Bone marrow (tissue), 2 donors: ENCODE data around the gene ARHGEF1.
A peak's percentile ranks its signal among the peaks of the same experiment; 100 is the strongest.
"Not testable (repeated sequence)": the region's sequence is repeated elsewhere in the genome, so short reads cannot be mapped to it uniquely, and the experiment has no call there.

ENCODE experiments used
- DNase-seq, 2 donors: peaks; one replicate each; lab custom pipeline; 2025; lab: John Stamatoyannopoulos, UW

The ARHGEF1 gene

DNA sequence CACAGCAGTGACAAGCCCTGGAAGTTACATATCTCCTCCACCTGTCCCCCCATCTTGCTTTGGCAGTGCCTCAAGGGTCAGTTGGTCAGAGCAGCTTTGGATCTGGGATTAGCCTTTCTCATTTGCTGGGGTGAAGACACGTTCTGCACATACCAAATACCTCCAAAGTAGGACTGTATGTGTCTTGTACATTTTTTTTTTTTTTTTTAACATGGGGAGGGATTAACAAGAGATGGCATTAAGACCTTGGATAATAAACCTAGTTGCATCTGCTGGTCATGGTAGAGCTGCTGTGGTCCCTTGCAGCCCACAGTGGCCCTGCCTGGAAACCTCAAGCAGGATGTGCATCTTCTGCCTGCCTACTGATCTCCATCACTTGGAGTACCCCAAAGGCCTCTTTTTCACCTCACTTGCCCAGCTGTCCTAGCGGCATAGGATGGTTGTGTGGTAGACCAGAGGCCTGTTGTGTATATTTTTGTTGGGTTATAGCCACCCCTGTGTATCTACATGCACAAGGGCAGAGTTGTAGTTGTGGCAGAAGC lies 20.5 kb upstream of the ARHGEF1 start:
- DNase-seq = no peak

GRCh38 chr19:41863209-41863931 lies 19.6 kb upstream of the ARHGEF1 start:
- DNase-seq = no peak

- no peak for DNase-seq
Observed at GRCh38 chr19:41864374-41864773, 18.6 kb upstream of the ARHGEF1 start.

DNA sequence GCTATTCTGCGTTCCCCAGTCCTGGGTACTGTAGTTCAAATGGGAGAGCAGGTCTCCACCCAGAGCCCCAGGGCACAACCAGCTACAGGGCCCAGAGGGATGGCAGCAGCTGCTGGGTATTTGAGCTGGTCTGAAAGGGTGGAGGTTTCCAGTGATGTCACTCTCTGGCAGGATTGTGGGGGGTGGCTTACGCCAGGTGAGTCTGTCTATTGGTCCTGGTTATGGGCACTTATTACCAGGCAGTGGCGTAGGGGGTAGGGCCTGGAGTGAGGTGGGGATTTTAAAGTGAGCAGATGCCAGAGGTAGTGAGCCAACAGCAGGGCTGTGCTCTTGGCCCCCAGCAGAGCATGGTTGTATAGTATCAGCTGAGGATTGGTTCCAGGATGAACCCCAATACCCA lies 16.7 kb upstream of the ARHGEF1 start:
- DNase-seq = no peak

DNA sequence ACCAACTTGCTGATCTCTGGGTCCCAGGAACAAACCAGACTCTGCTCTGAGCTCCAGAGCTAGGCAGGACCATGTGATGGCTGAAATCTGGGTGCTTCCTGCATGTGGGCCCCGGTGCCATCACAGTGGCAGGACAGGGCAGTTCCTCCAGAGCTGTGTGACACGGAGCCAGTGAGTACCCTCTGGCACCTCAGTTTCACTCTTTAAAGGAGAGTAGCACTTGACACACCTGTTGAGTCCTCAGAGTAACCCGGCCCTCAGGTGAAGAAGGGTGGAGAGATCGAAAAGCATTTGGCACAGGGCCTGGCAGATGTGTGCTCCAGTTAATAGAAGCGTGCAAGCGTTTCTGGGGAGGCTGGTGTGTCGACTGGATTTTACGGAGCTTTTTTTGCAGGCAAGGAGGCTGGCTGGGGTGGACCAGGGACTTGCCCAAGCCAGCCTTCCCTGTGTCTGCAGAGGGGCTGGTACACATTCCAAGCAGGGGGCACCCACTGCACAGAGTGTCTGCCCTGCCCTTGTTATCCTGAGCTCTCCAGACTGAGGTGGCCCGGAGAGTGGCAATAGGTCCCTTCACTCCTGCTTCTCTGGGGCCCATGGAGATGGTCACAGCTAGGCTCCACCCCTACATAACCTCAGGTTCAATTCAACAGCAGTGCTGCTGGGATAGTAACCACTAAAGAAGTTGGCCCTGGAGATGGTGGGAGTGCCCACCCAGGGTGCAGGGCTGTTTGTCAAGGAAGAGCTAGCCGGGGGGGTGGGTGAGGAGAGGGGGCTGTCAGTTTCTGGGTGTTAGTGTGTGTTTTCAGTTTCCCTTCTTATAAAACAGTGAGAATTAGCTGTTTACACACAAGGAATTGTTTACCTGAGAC lies 14.6 kb upstream of the ARHGEF1 start:
- no peak for DNase-seq

- no peak for DNase-seq
Observed at GRCh38 chr19:41868989-41869300, 14.0 kb upstream of the ARHGEF1 start.

- DNase-seq = no peak
Observed at GRCh38 chr19:41869374-41869955, 13.5 kb upstream of the ARHGEF1 start.

DNA sequence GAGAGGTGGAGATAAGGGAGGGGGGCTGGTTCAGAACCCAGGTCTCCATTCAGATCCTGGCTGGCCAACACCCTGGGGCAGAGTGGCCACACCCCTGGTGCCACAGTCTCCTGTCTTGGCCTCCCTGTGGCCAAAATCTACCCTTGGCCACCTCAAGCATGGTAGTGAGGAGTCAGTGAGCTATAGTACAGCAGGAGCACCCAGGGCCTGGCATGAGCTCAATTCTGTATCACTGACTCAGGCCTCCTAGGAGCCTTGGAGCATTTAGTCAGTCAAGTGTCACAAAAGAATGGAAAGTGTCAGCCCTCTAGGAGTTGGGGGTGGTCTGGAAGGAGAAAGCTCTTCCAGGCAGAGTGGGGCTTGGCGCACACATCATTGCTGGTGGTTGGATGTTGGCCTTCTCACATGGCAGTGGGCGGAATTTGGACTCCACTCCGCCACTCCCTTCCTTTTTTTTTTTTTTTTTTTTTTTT lies 12.5 kb upstream of the ARHGEF1 start:
- DNase-seq = no peak

DNA sequence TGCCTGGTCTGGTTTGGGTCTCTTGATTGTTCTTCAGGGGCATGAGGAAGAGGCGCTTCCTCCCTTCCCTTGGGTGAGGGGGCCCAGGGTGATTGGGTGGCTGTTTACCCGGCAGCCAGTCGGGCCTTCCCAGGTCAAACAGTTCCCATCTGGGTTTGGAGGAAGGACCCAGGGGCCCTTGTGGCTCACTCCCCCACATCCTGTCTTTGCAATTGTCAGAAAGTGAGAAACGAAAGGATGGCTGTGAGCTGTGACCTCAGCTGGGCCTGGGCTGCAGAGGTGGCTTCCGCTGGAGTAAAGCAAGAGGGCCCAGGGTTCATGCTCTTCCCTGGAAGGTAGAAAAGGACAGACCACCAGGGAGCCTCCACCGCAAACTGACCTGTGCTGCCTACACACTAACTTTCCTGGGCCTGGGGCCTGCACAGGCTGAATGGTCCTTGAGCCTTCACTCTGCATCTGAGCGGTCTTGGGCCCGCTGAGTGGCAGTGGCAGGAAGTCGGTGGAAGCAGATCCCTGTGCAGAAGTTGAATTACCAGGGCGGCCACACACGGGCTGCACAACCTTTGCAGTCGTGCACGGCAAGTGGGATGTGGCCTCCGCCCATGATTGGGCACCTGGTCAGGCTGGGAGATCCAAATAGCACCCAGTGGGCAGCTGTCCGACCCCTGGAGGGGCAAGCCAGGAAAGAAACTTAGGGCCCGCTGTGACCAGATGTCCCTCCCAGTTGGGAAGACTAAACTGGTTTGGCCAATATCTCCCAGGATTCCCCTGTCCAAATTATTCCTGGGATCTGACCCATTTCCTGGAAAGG lies 11.2 kb upstream of the ARHGEF1 start:
- DNase-seq = peak in 1 of 2 donors; percentile 83

GRCh38 chr19:41872384-41872774 lies 10.6 kb upstream of the ARHGEF1 start:
- DNase-seq = no peak

DNA sequence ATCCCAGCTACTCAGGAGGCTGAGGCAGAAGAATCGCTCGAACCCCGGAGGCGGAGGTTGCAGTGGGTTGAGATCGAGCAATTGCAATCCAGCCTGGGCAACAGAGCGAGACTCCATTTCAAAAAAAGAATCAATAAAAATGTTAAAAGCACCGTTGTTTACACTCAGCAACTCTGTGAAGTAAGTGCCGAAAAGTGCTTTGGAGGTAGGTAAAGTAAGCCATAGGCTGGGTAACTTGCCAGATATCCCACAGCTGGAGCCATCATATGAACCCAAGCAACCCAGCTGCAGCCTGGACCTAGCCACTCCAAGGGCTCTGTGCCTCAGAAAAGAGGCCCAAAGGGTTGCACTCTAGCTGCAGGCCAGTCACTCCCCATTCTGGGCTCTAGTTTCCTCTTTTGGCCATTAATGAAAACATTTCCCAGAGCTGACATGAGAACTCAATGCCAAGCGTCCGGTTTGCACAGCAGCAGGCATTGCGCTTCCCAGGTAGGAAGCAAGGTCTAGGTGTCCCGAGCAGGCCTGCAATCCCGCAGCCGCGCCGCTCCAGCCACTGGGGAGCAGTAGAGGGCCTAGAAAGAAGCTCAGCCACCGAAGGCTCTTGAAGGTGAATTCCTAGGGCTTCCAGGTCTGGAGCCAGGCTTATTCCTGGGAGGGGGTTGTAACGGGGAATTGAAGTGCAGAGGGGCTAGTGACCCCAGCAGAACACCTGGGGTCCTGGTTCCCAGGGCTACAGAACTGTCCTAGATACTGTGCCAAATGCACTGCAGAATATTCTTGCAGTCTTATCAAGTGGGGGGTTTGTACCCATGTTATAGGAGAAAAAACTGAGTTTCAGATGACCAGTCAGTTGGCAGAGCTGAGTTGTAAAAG lies 10.0 kb upstream of the ARHGEF1 start:
- peak; percentile 12 to 38 for DNase-seq

DNA sequence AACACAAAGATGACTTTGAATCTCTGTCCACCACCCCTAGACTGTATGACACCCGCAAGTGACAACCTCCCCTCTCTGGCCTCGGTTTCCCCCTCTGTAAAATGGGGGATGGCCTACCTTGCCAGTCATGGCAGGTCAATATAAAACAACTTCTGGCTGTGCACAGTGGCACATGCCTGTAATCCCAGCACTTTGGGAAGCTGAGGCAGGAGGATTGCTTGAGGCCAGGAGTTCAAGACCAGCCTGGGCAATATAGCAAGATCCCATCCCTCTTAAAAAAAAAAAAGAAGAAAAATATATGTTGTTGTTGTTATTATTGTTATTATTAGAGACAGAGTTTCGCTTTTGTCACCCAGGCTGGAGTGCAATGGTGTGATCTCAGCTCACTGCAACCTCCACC lies 7.0 kb upstream of the ARHGEF1 start:
- DNase-seq = not testable (repeated sequence)

DNA sequence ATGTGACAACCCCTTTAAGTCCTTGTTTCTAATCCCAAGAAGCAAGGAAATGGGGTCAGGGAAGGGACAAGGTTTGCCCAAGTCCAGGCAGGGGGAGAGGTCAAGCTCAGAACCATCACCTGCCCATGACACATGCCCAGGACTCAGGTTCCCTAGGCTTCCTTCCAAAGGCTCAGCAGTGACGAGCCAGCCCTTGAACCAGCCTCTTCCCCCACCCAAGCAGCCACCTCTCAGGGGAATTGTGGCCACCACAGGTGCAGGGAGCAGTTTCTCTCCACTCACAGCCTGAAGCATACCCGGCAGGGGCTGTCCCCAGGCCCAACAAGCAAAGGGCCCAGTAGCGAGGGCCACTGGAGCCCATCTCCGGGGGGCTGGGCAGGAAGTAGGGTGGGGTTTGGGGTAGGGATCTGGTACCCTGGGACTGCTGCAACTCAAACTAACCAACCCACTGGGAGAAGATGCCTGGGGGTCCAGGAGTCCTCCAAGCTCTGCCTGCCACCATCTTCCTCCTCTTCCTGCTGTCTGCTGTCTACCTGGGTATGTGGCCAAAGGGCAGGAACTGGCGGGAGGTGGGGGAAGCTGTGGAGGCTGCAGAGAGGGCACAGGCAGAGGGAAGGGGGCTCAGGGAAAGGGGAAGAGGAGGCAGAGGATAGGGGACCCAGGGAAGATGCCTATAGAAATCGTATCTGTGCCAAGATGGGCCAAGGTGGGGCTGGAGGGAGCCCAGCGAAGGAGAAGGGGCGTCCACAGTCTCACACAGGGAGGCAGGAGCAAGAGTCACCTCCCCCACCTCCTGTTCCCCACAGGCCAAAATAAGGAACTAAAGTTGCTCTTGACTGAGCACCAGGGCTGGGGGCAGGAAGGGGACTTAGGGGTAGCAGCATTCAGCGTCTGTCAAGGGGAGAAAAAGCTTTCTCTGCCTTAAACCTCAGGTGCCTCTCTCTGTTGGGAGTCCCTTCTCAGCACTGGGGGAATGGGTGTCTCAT lies 5.8 kb upstream of the ARHGEF1 start, which contains the start of gene CD79A:
Gene CD79A, plus strand, starts transcription at position 433 of the 986 bp plus-strand sequence. Its CDS starts 26 bp downstream, at position 459.
- DNase-seq = peak; percentile 14 to 90

DNA sequence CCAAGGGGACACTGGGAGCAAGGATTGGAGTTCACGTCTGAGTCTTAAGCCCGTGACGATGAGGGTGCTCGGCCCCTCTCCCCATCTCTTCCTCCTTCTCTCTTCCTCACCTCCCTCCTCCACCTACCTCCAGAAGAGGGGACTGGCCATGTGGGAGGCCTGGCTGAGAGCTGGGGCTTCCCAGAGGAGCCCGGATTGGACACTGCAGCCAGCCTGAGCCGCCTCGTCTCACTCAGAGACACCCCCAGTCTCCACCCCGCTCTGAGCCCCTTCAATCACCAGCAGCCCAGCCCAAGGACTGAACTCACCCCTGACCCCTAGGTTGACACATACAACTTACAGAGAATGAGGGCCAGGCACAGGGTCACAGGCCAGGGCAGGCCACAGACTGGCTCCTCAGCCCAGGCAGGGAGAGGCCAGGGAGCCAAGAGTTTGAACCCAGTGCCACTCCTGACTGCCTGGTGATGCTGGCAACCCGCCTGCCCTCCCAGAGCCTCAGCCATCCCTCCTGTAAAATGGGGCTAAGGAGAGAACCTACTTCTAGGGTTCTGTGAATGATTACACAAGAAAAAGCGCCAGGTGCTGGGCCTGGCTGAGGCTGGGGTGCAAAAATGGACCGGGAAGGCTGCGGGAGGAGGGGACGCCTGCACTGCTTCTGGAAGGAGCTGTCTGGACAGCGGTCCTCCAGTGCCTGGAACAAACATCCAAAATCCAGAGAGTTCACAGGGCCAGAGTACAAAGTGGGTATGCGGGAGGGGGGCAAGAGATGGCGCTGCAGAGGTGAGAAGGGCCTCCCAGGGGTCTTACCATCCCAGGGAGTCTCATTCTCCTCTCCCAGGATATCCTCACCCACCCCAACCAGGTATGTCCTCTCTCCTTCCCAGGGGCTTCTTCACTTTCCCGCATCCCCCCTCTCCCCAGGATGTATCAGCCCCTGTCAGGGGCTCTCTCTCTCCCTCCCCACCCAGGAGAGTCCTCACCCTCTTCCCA lies 4.8 kb upstream of the ARHGEF1 start:
- DNase-seq = no peak

- DNase-seq = no peak
Observed at GRCh38 chr19:41879080-41879479, 3.9 kb upstream of the ARHGEF1 start.

DNA sequence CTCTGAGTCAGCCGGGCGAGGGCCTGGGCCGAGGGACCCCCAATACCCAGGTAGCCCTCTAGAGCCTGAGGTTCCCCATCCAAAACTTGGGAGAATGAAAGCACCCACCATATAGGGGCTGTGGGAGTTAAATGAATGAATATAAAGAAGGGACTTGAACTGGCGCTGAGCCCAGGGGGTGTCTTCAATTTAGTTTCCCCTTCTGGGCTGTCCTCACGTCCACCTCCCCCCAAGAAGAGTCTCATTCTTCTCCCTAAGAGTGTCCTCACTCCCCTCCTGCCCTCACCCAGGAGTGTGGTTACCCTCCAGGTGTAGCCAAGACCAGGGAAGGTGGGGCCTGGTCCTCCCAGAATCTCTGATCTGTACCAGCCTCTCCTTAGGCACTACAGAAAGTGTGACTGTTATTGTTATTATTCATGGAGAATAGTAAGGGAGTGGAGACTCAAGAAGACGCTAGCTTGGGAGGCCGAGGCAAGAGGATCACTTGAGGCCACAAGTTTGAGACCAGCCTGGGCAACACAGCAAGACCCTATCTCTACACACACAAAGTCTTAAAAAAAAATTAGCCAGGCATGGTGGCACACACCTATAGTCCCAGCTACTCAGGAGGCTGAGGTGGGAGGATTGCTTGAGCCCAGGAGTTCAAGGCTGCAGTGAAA lies 3.2 kb upstream of the ARHGEF1 start:
- DNase-seq = no peak

GRCh38 chr19:41880329-41880708 lies 2.7 kb upstream of the ARHGEF1 start:
- no peak for DNase-seq

DNA sequence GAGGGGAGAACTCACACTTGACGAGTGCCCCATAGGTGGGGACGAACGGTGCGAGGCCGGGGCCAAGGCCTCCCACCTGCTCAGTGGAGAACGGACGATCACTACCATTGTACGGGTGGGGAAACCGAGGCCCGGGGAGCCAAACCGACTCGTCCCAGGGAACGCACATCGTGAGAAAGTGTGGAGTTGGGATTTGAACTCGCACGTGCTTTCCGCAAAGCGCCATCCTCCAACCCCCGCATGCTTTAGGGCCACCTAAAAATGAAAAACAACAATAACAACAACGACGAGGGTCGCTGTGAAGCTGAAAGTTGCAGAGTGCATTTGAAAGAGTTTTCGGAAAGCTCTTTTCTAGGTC lies 458 bp downstream of the ARHGEF1 start:
- DNase-seq = no peak
